Measurements from ENCODE around the gene STOM.

DNA sequence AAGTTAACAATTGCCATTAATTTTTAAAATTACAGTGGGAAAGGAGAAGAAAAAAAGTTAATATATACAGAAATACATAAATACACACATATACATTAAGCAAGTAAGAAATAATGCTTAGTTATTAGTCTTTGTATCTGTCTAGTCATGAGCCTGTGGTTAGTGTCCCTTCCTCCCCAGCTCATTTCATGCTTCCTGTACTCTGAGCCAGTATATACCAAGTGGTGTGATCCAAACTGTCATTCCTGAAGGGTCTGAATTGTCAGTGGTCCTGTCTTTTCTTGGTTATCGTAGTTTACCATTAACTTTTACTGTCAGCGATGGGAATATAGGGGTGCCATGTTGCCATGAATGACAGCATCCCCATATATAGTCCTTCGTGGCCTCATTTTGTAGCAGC lies 24.2 kb upstream of the STOM start:
- TF ChIP-seq POLR2A (IDR thresholded peaks at IDR 0.05), result no peak
- TF ChIP-seq, protein P1, sequence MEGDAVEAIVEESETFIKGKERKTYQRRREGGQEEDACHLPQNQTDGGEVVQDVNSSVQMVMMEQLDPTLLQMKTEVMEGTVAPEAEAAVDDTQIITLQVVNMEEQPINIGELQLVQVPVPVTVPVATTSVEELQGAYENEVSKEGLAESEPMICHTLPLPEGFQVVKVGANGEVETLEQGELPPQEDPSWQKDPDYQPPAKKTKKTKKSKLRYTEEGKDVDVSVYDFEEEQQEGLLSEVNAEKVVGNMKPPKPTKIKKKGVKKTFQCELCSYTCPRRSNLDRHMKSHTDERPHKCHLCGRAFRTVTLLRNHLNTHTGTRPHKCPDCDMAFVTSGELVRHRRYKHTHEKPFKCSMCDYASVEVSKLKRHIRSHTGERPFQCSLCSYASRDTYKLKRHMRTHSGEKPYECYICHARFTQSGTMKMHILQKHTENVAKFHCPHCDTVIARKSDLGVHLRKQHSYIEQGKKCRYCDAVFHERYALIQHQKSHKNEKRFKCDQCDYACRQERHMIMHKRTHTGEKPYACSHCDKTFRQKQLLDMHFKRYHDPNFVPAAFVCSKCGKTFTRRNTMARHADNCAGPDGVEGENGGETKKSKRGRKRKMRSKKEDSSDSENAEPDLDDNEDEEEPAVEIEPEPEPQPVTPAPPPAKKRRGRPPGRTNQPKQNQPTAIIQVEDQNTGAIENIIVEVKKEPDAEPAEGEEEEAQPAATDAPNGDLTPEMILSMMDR (IDR thresholded peaks at IDR 0.05), result no peak

Measured in body of pancreas (tissue), 4 donors.